K562 (cell line): ENCODE data around the gene RELL2. TPM values are rescaled to one million over a fixed set of nuclear protein-coding genes. Genes with fewer than 3 reads are reported as not detected.

Experiments used
- COPS2 ChIP-seq: fragments of 450-650 bp; conservative IDR thresholded peaks from 2 replicates; pipeline ENCODE4 v1.6.1; 2016; ENCODE audit warnings: mild to moderate bottlenecking, moderate library complexity
- ESRRA ChIP-seq: fragments of 450-650 bp; IDR thresholded peaks from 2 replicates; pipeline ENCODE4 v1.6.1; 2014; ENCODE audit warnings: low read depth, mild to moderate bottlenecking, moderate library complexity, borderline replicate concordance
- FOSL1 ChIP-seq: fragments of 200-800 bp; sonication (Bioruptor generic); conservative IDR thresholded peaks from 2 replicates; pipeline ENCODE4 v1.6.1; 2016; ENCODE audit warnings: missing genetic modification characterization, missing compliant biosample characterization
- MCM7 ChIP-seq, 2 experiments: fragments of 450-650 bp; IDR thresholded peaks; 2 replicates each; pipeline ENCODE4 v1.6.1; 2016 to 2018
- POLR2G ChIP-seq: fragments of 200-400 bp; formaldehyde crosslinking; IDR thresholded peaks from 2 replicates; pipeline ENCODE4 v1.6.1; 2017; ENCODE audit warnings: low read depth, mild to moderate bottlenecking, antibody characterized with exemption, low read length, moderate library complexity
- RCOR1 ChIP-seq, 2 experiments: IDR thresholded peaks; 2 replicates each; pipeline ENCODE4 v1.6.1; 2012; ENCODE audit warnings: low read depth in 2 of 2, low read length in 2 of 2, borderline replicate concordance in 1 of 2, improper control_type of control experiment in 1 of 2
- ZNF134 ChIP-seq: fragments of 250-450 bp; sonication (Bioruptor Pico); conservative IDR thresholded peaks from 2 replicates; pipeline ENCODE4 v1.4.0; 2020
- ZNF274 ChIP-seq: IDR thresholded peaks from 2 replicates; pipeline ENCODE4 v1.6.1; 2011; ENCODE audit warnings: low read depth, mild to moderate bottlenecking, low read length, moderate library complexity, borderline replicate concordance
- polyA plus RNA-seq, 8 experiments: library from polyadenylated mRNA; depleted of rRNA in 4 of 8; stranded (reverse) in 5 of 8; unstranded in 3 of 8; fragments of >200 nt; fragmentation: Nextera tagmentation in 2 of 8; fragmentation: Illumina TruSeq in 1 of 8; extraction: Ambion mirVana in 2 of 8; extraction: Trizol in 1 of 8; gene quantifications; 2 replicates each; pipeline versions ENCODE4 v1.2.1 to v1.2.3, GENCODE V29; 2011 to 2014; ENCODE audit warnings: inconsistent platforms in 1 of 8, missing spikeins in 1 of 8
- total RNA-seq, 7 experiments: library from RNA; depleted of rRNA in 6 of 7; stranded (reverse); fragments of >200 nt in 6 of 7; fragmentation: Illumina TruSeq in 2 of 7; extraction: Trizol in 2 of 7; gene quantifications; 2 replicates each; pipeline versions ENCODE4 v1.2.1 to v1.2.3, GENCODE V29; 2011 to 2021; ENCODE audit warnings: low replicate concordance in 1 of 7
- TF ChIP-seq, protein P1 (sequence below), 2 experiments: fragments of 450-650 bp in 1 of 2; sonication (generic) in 1 of 2; formaldehyde crosslinking in 1 of 2; IDR thresholded peaks; 2 replicates each; pipeline versions ENCODE4 v1.7.1 to v1.9.0; 2016 to 2022; ENCODE audit warnings: inconsistent platforms in 1 of 2, mild to moderate bottlenecking in 1 of 2, missing genetic modification reagents in 1 of 2
- TF ChIP-seq, protein P2 (sequence below): fragments of 250-450 bp; sonication (Bioruptor Pico); IDR thresholded peaks from 2 replicates; pipeline ENCODE4 v1.4.0; 2020; ENCODE audit warnings: mild to moderate bottlenecking
- TF ChIP-seq, protein P3 (sequence below): fragments of 250-450 bp; sonication (Bioruptor Pico); IDR thresholded peaks from 2 replicates; pipeline ENCODE4 v1.8.0; 2022; ENCODE audit warnings: moderate library complexity, mild to moderate bottlenecking, inconsistent platforms
- TF ChIP-seq, protein P4 (sequence below): sonication (generic); formaldehyde crosslinking; IDR thresholded peaks from 2 replicates; pipeline ENCODE4 v1.8.0; 2023; ENCODE audit warnings: mild to moderate bottlenecking, missing genetic modification reagents
- TF ChIP-seq, protein P5 (sequence below): sonication (generic); formaldehyde crosslinking; IDR thresholded peaks from 2 replicates; pipeline ENCODE4 v1.8.0; 2022; ENCODE audit warnings: missing genetic modification reagents, mild to moderate bottlenecking, borderline replicate concordance

Gene RELL2
- total and polyA plus RNA-seq, 9 of the 15 experiments (the other 6 are each of a cell fraction or from before 2014, with no cell fraction given) = 0.06 to 36.0 (median 14.3) TPM

DNA sequence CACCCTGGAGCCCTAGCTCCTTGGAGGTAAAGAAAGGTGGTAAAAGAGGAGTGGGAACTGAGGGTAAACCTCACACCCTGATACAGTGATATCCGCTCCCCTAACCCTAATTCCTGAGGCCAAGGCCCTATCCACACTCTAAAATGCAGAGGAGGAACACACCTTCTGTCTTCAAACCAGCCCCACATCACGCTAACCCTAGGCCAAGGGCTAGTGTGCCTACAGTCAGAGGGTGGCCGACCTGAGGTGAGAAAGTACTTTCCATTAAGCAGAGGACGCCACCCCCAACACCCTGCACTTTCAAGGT is 738 bp upstream of the RELL2 start (continued):
- TF ChIP-seq, protein P1, sequence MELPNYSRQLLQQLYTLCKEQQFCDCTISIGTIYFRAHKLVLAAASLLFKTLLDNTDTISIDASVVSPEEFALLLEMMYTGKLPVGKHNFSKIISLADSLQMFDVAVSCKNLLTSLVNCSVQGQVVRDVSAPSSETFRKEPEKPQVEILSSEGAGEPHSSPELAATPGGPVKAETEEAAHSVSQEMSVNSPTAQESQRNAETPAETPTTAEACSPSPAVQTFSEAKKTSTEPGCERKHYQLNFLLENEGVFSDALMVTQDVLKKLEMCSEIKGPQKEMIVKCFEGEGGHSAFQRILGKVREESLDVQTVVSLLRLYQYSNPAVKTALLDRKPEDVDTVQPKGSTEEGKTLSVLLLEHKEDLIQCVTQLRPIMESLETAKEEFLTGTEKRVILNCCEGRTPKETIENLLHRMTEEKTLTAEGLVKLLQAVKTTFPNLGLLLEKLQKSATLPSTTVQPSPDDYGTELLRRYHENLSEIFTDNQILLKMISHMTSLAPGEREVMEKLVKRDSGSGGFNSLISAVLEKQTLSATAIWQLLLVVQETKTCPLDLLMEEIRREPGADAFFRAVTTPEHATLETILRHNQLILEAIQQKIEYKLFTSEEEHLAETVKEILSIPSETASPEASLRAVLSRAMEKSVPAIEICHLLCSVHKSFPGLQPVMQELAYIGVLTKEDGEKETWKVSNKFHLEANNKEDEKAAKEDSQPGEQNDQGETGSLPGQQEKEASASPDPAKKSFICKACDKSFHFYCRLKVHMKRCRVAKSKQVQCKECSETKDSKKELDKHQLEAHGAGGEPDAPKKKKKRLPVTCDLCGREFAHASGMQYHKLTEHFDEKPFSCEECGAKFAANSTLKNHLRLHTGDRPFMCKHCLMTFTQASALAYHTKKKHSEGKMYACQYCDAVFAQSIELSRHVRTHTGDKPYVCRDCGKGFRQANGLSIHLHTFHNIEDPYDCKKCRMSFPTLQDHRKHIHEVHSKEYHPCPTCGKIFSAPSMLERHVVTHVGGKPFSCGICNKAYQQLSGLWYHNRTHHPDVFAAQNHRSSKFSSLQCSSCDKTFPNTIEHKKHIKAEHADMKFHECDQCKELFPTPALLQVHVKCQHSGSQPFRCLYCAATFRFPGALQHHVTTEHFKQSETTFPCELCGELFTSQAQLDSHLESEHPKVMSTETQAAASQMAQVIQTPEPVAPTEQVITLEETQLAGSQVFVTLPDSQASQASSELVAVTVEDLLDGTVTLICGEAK (IDR thresholded peaks at IDR 0.05) = 0 out of 2 replicates have a peak, but pooled peaks have one; percentile 22
- TF ChIP-seq, protein P1 (CRISPR knock-in tag; IDR thresholded peaks at IDR 0.05) = no peak
- no peak for TF ChIP-seq MCM7 (IDR thresholded peaks at IDR 0.05)
- no peak for TF ChIP-seq POLR2G
- no peak for TF ChIP-seq RCOR1 (IDR thresholded peaks at IDR 0.05; ENCODE audit: borderline replicate concordance in 1 of 2, low read depth in 2 of 2, low read length in 2 of 2)
- TF ChIP-seq, protein P2, sequence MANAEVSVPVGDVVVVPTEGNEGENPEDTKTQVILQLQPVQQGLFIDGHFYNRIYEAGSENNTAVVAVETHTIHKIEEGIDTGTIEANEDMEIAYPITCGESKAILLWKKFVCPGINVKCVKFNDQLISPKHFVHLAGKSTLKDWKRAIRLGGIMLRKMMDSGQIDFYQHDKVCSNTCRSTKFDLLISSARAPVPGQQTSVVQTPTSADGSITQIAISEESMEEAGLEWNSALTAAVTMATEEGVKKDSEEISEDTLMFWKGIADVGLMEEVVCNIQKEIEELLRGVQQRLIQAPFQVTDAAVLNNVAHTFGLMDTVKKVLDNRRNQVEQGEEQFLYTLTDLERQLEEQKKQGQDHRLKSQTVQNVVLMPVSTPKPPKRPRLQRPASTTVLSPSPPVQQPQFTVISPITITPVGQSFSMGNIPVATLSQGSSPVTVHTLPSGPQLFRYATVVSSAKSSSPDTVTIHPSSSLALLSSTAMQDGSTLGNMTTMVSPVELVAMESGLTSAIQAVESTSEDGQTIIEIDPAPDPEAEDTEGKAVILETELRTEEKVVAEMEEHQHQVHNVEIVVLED (CRISPR knock-in tag) = no peak
- no peak for TF ChIP-seq COPS2
- TF ChIP-seq, protein P3, sequence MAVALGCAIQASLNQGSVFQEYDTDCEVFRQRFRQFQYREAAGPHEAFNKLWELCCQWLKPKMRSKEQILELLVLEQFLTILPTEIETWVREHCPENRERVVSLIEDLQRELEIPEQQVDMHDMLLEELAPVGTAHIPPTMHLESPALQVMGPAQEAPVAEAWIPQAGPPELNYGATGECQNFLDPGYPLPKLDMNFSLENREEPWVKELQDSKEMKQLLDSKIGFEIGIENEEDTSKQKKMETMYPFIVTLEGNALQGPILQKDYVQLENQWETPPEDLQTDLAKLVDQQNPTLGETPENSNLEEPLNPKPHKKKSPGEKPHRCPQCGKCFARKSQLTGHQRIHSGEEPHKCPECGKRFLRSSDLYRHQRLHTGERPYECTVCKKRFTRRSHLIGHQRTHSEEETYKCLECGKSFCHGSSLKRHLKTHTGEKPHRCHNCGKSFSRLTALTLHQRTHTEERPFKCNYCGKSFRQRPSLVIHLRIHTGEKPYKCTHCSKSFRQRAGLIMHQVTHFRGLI = no peak
- TF ChIP-seq ZNF274 = no peak
- no peak for TF ChIP-seq ZNF134 (CRISPR knock-in tag)
- no peak for TF ChIP-seq ESRRA
- TF ChIP-seq, protein P4, sequence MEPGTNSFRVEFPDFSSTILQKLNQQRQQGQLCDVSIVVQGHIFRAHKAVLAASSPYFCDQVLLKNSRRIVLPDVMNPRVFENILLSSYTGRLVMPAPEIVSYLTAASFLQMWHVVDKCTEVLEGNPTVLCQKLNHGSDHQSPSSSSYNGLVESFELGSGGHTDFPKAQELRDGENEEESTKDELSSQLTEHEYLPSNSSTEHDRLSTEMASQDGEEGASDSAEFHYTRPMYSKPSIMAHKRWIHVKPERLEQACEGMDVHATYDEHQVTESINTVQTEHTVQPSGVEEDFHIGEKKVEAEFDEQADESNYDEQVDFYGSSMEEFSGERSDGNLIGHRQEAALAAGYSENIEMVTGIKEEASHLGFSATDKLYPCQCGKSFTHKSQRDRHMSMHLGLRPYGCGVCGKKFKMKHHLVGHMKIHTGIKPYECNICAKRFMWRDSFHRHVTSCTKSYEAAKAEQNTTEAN = peak; percentile 67; the same call in 1 of the 2 replicates
- TF ChIP-seq FOSL1 (tag) = no peak
- TF ChIP-seq, protein P5, sequence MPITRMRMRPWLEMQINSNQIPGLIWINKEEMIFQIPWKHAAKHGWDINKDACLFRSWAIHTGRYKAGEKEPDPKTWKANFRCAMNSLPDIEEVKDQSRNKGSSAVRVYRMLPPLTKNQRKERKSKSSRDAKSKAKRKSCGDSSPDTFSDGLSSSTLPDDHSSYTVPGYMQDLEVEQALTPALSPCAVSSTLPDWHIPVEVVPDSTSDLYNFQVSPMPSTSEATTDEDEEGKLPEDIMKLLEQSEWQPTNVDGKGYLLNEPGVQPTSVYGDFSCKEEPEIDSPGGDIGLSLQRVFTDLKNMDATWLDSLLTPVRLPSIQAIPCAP (CRISPR knock-in tag) = no peak
